UCSD-AML1 (cell line): ENCODE results near the gene FAM200C.
A peak's percentile ranks its signal among the peaks of the same experiment; 100 is the strongest.

Source experiments
- DNase-seq: peaks from one replicate; lab custom pipeline; 2025; ENCODE audit not compliant: unreplicated experiment; lab: John Stamatoyannopoulos, UW

Gene FAM200C

GRCh38 chr5:160367885-160368284 is 32.0 kb downstream of the FAM200C start:
- DNase-seq: no peak

- no peak for DNase-seq
Observed at GRCh38 chr5:160367261-160367660, 32.6 kb downstream of the FAM200C start.

- DNase-seq: no peak
Observed at GRCh38 chr5:160366230-160366629, 33.6 kb downstream of the FAM200C start.

- DNase-seq: no peak
Observed at GRCh38 chr5:160363660-160364395, 36.0 kb downstream of the FAM200C start.

GRCh38 chr5:160363211-160363610 is 36.6 kb downstream of the FAM200C start:
- DNase-seq: no peak

- DNase-seq: no peak
Observed at GRCh38 chr5:160361624-160362228, 38.1 kb downstream of the FAM200C start.

- DNase-seq: no peak
Observed at GRCh38 chr5:160360310-160360709, 39.5 kb downstream of the FAM200C start.

GRCh38 chr5:160359816-160360215 is 40.0 kb downstream of the FAM200C start:
- peak; percentile 20 for DNase-seq

GRCh38 chr5:160359242-160359641 is 40.6 kb downstream of the FAM200C start:
- no peak for DNase-seq

GRCh38 chr5:160357861-160358411 is 41.9 kb downstream of the FAM200C start:
- peak; percentile 29 for DNase-seq

GRCh38 chr5:160357394-160357793 is 42.5 kb downstream of the FAM200C start:
- DNase-seq: no peak

- no peak for DNase-seq
Observed at GRCh38 chr5:160356550-160357347, 43.1 kb downstream of the FAM200C start.

GRCh38 chr5:160354666-160355065 is 45.2 kb downstream of the FAM200C start:
- no peak for DNase-seq

- DNase-seq: no peak
Observed at GRCh38 chr5:160353379-160353778, 46.5 kb downstream of the FAM200C start.

GRCh38 chr5:160352308-160352707 is 47.5 kb downstream of the FAM200C start:
- DNase-seq: no peak

GRCh38 chr5:160349935-160350303 is 49.9 kb downstream of the FAM200C start:
- no peak for DNase-seq

GRCh38 chr5:160349249-160349934 is 50.5 kb downstream of the FAM200C start:
- DNase-seq: no peak

- DNase-seq: no peak
Observed at GRCh38 chr5:160348080-160348479, 51.8 kb downstream of the FAM200C start.

- no peak for DNase-seq
Observed at GRCh38 chr5:160347448-160347847, 52.4 kb downstream of the FAM200C start.
